Gastrocnemius medialis (tissue), 4 donors: ENCODE measurements around the gene CDKAL1. TPM values are rescaled to one million over a fixed set of nuclear protein-coding genes. Genes with fewer than 3 reads are reported as not detected.

ENCODE experiments used
- ATAC-seq, 2 donors: fragments of 150-250 bp; one replicate each; pipeline ENCODE4 v1.9.1; 2016
- DNase-seq, 2 donors: peaks; one replicate each; pipeline ENCODE4 v3.0.0-alpha.2; 2019
- H3K27ac ChIP-seq, 4 donors: fragments of 200-600 bp; sonication (generic); 1 replicate in 1 of 4; 2 replicates in 3 of 4; pipeline ENCODE4 v1.5.1; 2016 to 2018; ENCODE audit warnings: mild to moderate bottlenecking in 2 of 4, moderate library complexity in 1 of 4
- H3K27me3 ChIP-seq, 3 donors: fragments of 200-600 bp; sonication (generic) in 2 of 3; 1 replicate in 1 of 3; 2 replicates in 2 of 3; pipeline versions ENCODE4 v1.5.1 to v1.6.0; 2016 to 2019; ENCODE audit warnings: mild to moderate bottlenecking in 1 of 3, moderate library complexity in 1 of 3
- H3K36me3 ChIP-seq, 2 donors: fragments of 200-600 bp; sonication (generic) in 1 of 2; one replicate each; pipeline ENCODE4 v1.5.1; 2017 to 2018
- H3K4me1 ChIP-seq, 2 donors: fragments of 200-600 bp; sonication (generic) in 1 of 2; one replicate each; pipeline ENCODE4 v1.5.1; 2016 to 2017; ENCODE audit warnings: mild to moderate bottlenecking in 2 of 2
- H3K4me3 ChIP-seq, 4 donors: fragments of 200-600 bp; sonication (generic) in 3 of 4; 1 replicate in 1 of 4; 2 replicates in 3 of 4; pipeline ENCODE4 v1.5.1; 2016 to 2019; ENCODE audit warnings: mild to moderate bottlenecking in 2 of 4
- H3K9me3 ChIP-seq, 3 donors: fragments of 200-600 bp; sonication (generic) in 2 of 3; 1 replicate in 1 of 3; 2 replicates in 2 of 3; pipeline ENCODE4 v1.5.1; 2016 to 2019
- POLR2A ChIP-seq, 2 donors: fragments of 450-650 bp; IDR thresholded peaks; one replicate each; pipeline ENCODE4 v1.6.1; 2017; ENCODE audit warnings: antibody characterized with exemption in 2 of 2, mild to moderate bottlenecking in 2 of 2, moderate library complexity in 2 of 2
- in situ Hi-C, 4 donors: fragments of 200-750 bp; cut with MboI; loops; one replicate each; pipeline versions ENCODE4 v1.15.0 to v1.8.0; 2017; ENCODE audit warnings: low sequenced_read_pairs in 4 of 4
- intact Hi-C: fragments of 100-400 bp; cut with DNase I; formaldehyde crosslinking; loops from one replicate; pipeline ENCODE4 v1.15.1; 2023; ENCODE audit warnings: low total_unique reads
- total RNA-seq, 4 donors: library from RNA; depleted of rRNA; stranded (reverse); fragments of >200 nt; gene quantifications; one replicate each; pipeline versions ENCODE4 v1.1.0 to v1.2.3, GENCODE V29; 2016
- TF ChIP-seq, protein P1 (sequence below), 5 experiments: fragments of 450-650 bp in 3 of 5; fragments of 200-600 bp in 2 of 5; sonication (generic) in 2 of 5; IDR thresholded peaks in 4 of 5; conservative IDR thresholded peaks in 1 of 5; 1 replicate in 4 of 5; 2 replicates in 1 of 5; pipeline ENCODE4 v1.5.1; 2016 to 2019; ENCODE audit warnings: antibody characterized with exemption in 5 of 5, mild to moderate bottlenecking in 3 of 5, moderate library complexity in 3 of 5

Gene CDKAL1
- total RNA-seq, 4 donors from 2014 or later: 9.6 to 17.0 (median 11.4) TPM

DNA sequence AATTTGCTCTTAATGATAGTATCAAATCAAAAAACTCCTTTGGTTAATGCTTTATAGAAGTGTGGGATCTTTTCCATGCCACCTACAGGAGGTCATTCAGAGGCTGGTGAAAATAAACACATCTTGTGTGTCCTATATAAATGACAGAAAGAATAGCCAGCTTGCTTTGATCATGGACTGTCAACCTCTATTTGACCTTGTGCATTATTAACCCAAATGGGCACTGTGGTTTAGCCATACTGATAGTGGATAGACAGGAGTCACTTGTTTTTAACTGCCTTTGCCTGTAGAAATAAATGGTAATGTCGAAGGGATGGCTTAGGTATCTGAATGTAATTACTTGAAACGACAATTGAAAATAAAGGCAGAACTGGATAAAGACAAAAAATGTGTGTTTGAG, 123.8 kb downstream of the CDKAL1 start:
- DNase-seq (no peak), ATAC-seq (no peak)
- H3K9me3 ChIP-seq: no peaks in the 10 kb centered on the region
- in situ Hi-C loops: no loop called here
- H3K4me3 ChIP-seq: no peak overlapping the region
- peaks cover 11 to 13% of the 10 kb centered on the region in 2 donors for H3K4me1 ChIP-seq
- no peaks in the 10 kb centered on the region for H3K36me3 ChIP-seq
- H3K27me3 ChIP-seq: no peaks in the 10 kb centered on the region
- no peak overlapping the region for H3K27ac ChIP-seq
- TF ChIP-seq, protein P1, sequence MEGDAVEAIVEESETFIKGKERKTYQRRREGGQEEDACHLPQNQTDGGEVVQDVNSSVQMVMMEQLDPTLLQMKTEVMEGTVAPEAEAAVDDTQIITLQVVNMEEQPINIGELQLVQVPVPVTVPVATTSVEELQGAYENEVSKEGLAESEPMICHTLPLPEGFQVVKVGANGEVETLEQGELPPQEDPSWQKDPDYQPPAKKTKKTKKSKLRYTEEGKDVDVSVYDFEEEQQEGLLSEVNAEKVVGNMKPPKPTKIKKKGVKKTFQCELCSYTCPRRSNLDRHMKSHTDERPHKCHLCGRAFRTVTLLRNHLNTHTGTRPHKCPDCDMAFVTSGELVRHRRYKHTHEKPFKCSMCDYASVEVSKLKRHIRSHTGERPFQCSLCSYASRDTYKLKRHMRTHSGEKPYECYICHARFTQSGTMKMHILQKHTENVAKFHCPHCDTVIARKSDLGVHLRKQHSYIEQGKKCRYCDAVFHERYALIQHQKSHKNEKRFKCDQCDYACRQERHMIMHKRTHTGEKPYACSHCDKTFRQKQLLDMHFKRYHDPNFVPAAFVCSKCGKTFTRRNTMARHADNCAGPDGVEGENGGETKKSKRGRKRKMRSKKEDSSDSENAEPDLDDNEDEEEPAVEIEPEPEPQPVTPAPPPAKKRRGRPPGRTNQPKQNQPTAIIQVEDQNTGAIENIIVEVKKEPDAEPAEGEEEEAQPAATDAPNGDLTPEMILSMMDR (IDR thresholded peaks at IDR 0.05 in 4 of 5, conservative IDR thresholded peaks at IDR 0.05 in 1 of 5): no peak
- TF ChIP-seq POLR2A (IDR thresholded peaks at IDR 0.05): no peak
- intact Hi-C loops: no loop called here

DNA sequence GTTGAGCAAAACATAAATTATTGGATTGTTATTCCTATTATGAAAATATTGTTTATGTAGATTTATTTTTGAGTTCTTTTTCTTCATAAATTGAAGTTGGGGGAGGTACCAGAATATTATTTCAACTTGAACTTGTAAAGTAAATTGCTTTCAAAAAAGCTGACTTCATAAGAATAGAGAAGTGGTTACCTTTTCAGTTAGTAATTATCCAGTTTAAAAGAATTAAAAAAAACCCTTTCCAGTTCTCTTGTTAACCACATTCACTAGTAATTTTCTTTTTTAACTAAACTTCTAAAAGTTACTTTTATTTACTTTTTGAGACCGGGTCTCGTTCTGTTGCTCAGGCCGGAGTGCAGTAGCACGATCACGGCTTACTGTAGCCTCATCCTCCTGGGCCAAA, 124.3 kb downstream of the CDKAL1 start:
- ATAC-seq (no peak), DNase-seq (no peak)
- TF ChIP-seq POLR2A (IDR thresholded peaks at IDR 0.05): no peak
- TF ChIP-seq, protein P1 (IDR thresholded peaks at IDR 0.05 in 4 of 5, conservative IDR thresholded peaks at IDR 0.05 in 1 of 5): no peak
- Histone ChIP-seq H3K9me3 (no peaks in the 10 kb centered on the region), H3K4me1 (peaks cover 11 to 13% of the 10 kb centered on the region in 2 donors), H3K27ac (no peak overlapping the region), H3K27me3 (no peaks in the 10 kb centered on the region), H3K36me3 (no peaks in the 10 kb centered on the region), H3K4me3 (no peak overlapping the region)
- intact Hi-C loops: no loop called here
- in situ Hi-C loops: no loop called here

DNA sequence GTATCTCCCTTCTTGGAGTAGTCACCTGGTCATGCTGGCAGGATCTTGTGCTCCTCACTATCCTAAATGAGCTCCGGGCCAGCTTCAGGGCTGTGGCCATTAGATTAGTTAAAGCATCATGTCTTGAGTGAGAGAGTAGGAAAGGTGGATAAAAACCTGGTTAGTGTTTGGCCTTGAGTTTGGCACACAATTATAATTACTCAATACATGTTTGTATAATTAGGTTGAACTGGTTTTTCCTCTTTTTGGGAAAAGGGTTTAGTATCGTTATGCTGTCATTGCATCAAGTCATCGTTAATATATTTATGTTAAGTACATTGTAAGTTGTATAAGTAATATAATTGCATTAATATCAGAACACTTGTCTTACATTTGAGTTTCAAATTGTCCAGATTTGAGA, 126.3 kb downstream of the CDKAL1 start:
- intact Hi-C loops: no loop called here
- Histone ChIP-seq H3K27ac (no peak overlapping the region), H3K4me3 (no peak overlapping the region), H3K36me3 (no peaks in the 10 kb centered on the region), H3K9me3 (no peaks in the 10 kb centered on the region), H3K27me3 (no peaks in the 10 kb centered on the region), H3K4me1 (peaks cover 13 to 14% of the 10 kb centered on the region in 2 donors)
- in situ Hi-C loops: no loop called here
- DNase-seq (no peak), ATAC-seq (no peak)
- TF ChIP-seq, protein P1 (IDR thresholded peaks at IDR 0.05 in 4 of 5, conservative IDR thresholded peaks at IDR 0.05 in 1 of 5): no peak
- no peak for TF ChIP-seq POLR2A (IDR thresholded peaks at IDR 0.05)

- no peak for DNase-seq
- no peaks in the 10 kb centered on the region for H3K27me3 ChIP-seq
- in situ Hi-C loops: no loop called here
- intact Hi-C loops: no loop called here
- no peaks in the 10 kb centered on the region for H3K36me3 ChIP-seq
- H3K9me3 ChIP-seq: no peaks in the 10 kb centered on the region
- no peak overlapping the region for H3K4me3 ChIP-seq
- peaks cover 13 to 16% of the 10 kb centered on the region in 2 donors for H3K4me1 ChIP-seq
- no peak overlapping the region for H3K27ac ChIP-seq
- TF ChIP-seq, protein P1 (IDR thresholded peaks at IDR 0.05 in 4 of 5, conservative IDR thresholded peaks at IDR 0.05 in 1 of 5): no peak
- no peak for TF ChIP-seq POLR2A (IDR thresholded peaks at IDR 0.05)
- ATAC-seq: no peak
Measured at GRCh38 chr6:20661721-20662120, 127.5 kb downstream of the CDKAL1 start.

DNA sequence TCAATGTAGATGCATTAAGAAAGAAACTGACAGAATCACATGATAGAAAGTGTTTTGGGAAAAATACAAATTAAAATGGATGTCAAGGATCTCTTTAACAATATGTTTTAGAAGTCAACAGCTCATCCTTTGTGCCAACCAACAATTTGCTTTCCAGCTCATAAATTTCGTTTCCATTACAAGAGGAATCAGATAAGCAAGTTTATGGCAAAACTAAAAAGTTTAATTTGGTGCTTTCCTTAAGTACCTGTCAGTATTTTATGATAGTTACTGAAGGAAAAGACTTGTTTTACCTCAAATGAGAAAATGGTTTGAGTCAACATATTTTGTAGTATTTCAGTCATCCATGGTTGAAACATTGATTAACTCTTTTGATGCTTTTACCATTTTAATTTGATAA, 130.0 kb downstream of the CDKAL1 start:
- ATAC-seq (no peak), DNase-seq (no peak)
- H3K9me3 ChIP-seq: no peaks in the 10 kb centered on the region
- peaks cover 13 to 27% of the 10 kb centered on the region in 2 donors for H3K4me1 ChIP-seq
- no peak overlapping the region for H3K27ac ChIP-seq
- in situ Hi-C loops: no loop called here
- no peaks in the 10 kb centered on the region for H3K27me3 ChIP-seq
- TF ChIP-seq, protein P1 (IDR thresholded peaks at IDR 0.05 in 4 of 5, conservative IDR thresholded peaks at IDR 0.05 in 1 of 5): no peak
- no peak for TF ChIP-seq POLR2A (IDR thresholded peaks at IDR 0.05)
- no peak overlapping the region for H3K4me3 ChIP-seq
- no peaks in the 10 kb centered on the region for H3K36me3 ChIP-seq
- intact Hi-C loops: no loop called here
